GM10847 (cell line): ENCODE measurements around the gene AKR1B1.

Experiments
- POLR2A ChIP-seq: IDR thresholded peaks from 2 replicates; pipeline ENCODE4 v1.6.1; 2011; ENCODE audit not compliant: insufficient read length; ENCODE audit errors: extremely low read depth

AKR1B1 gene

DNA sequence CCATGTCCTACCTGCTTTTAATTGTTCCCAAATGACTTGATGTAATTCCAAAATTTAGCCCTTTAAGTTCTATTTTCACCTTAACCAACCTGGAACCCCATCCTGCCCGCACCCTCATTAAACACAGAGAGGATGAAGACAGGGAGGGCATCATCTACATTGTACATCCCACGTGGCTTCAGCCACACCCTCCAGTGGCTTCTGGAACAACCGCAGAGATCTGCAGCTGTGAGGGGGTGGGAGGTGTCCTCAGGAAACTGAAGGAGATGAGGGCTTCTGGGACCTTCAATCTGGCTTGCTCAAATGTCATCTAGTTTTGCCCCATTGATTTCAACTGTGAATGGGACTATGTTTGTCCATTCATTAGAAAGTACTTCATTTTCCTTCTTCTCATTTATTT, 39.0 kb downstream of the AKR1B1 start:
- no peak for TF ChIP-seq POLR2A

DNA sequence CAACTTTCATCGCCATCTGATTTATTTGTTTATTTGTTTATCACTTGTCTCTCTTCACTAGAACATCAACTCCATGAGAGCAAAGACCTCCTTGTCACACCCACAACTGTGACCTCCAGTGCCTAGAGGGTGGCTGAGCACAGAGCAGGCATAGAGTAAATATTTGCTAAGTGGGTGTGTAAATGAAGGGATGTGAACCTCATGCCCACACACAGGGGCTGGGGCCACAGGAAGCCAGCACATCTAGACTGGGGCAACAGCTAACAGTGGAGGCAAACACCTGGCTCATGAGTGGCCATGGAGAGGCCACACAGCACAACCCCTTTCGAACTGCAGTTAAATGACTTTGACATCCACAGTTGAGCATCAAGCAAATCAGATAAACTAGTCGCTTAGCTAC, 39.8 kb downstream of the AKR1B1 start:
- no peak for TF ChIP-seq POLR2A

DNA sequence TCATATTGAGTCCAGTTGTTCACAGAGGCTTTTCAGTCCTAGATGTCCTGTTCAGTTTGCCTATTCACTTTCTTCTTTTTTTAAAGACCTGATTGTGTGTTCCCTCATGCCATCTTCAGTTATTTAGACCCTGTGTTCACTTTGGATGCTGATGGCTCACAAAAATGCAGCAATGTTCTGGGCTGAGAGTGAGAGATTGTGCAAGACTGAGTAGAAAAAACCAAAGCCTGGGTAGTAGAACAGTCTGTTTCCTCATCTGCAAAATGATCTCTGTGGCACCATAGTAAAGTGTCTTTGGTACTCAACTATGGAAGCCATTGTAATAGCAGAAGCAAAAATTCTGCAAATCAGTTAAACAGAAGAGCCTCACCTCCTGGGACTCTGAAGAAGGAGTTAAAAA, 43.2 kb downstream of the AKR1B1 start:
- TF ChIP-seq POLR2A = no peak

DNA sequence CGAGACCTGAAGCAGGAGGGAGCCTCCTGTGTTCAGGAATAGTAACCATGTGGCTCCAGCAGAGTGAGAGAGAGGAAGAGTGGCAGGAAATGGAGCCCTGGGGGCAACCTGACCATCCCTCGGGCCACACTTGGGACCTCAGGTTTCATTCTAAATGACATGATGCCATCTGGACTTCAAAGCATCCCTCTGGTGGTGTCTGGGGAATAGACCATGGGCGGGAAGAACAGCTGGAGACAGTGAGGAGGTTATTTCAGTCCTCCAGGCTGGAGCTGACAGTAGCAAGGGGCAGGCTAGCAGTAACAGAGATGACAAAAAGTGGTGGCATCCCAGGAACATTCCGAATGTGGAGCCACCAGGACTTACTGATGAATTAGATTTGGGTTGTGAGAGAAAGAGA, 44.8 kb downstream of the AKR1B1 start:
- no peak for TF ChIP-seq POLR2A

DNA sequence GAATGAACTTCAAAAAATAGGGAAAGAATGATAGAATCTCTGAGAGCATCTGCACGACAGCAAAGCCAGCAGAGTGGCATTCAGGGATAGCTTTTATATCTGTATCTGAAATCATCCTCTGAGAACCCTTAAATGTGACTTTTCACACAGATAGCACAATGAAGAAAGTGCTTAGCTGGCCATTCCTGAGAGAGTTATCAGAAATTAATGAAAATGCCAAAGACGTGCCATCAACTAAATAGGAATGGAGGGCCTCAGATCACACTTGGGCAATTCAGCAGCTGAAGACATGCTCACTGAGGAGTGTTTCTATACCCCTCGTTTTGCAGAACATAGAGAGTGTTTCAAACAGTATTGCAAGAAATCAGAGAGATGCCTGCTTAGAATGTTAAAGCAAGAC, 51.6 kb downstream of the AKR1B1 start:
- TF ChIP-seq POLR2A = no peak

DNA sequence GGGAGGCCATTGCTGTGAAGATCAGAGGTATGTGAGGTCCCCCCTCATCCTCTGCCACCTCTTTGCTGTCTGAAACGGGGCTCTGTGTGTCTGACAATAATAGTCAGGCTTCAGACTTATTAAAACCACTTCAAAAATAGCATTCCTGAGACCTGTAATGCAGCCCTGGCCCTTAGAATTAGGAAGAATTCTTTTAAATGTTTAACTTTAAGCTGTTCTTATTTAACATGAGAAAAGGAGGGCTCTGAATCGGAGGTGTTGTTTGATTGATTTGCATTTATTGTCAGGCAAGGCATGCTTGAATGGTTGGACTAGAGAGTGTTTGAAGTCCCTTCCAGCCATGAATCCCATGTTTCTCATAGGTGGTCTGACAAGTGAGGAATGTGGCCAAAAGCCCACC, 52.5 kb downstream of the AKR1B1 start:
- no peak for TF ChIP-seq POLR2A

DNA sequence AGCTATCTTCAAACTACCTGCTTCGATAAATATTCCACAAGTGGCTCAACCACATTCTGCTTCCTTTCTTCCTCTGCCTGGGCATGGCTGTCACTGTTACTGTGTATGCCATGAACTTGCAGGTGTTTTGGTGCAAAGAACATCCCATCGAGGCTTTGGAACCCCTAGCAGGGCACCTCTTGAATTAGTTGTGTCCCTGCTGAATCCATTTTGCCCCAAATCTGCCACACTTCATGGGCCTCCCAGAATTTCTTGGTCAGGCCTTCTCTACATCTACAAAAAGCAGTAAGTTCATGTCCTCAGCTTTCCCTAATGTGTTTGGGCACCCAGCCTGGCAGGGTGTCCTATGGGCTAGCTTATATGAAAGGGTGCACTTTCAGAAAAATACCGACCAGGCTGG, 53.6 kb downstream of the AKR1B1 start:
- TF ChIP-seq POLR2A = no peak

DNA sequence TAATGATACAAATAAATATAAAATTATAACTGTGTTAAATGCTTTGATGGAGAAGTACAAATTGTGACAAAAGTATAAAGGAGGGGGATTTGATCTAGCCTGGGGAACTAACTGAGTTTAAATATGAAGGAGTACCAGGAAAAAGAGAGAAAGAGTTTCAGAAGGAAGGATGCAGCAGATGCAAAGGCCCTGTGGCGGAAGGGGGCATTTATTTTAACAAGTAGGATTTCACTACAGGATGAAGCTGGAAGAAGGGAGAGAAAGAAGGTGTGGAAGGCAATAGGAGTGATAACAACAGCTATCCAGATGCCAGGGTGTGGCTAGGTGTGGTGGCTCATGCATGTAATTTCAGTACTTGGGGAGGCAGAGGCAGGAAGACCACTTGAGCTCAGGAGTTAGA, 55.8 kb downstream of the AKR1B1 start:
- no peak for TF ChIP-seq POLR2A

DNA sequence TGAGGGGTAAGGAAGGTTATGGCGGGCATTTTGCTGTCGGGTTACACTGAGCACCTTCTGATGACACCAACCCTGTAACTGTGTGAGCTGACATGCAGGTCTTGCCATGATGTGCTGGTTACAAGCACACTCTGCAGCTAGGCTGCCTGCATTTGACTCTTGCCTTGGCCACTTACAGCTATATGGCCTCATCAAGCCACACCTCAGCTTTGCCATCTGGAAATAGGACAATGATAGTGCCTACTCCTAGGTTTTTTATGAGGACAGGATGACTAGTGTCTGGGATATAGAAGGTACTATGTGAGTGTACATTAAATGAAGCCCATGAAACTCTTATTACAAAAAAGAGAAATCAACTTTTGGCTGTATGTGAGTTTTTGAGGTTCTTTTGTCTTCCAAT, 58.0 kb downstream of the AKR1B1 start:
- no peak for TF ChIP-seq POLR2A

DNA sequence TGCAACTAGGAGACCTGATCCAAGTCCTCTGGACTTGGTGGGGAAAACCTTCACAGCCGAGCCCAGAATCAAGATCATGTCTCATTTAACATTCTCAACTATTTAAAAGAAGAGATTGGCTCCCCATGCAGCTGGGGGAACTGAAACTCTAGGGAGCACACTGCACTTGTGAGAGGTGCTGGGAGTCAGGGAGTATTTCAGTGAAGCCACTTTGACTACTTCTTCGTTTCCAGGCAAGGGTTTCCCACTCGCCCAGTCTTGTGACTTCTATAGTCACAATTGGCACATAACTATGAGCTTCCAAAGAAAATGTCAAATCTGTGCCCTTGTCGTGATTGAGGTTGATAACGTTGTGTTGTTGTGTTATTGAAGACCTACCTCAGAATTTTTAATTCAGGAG, 62.9 kb downstream of the AKR1B1 start:
- no peak for TF ChIP-seq POLR2A

DNA sequence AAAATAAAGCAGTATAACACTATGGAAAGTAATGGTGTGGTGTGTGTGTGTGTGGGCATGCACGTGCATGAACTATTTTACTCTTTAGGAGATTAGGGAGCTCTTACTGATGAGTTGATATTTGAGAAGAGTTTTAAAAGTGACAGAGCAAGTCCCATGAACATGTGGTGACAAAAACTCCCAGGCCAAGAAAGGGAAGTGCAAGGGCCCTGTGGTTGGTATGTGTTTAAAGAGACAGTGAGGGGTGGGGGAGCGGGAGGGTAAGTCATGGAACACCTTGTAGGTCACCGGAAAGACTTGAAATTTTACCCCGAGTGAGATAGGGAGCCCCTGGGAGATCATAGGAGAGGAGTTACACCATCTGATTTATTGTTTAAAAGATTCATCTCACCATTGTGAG, 63.3 kb downstream of the AKR1B1 start:
- TF ChIP-seq POLR2A = no peak

DNA sequence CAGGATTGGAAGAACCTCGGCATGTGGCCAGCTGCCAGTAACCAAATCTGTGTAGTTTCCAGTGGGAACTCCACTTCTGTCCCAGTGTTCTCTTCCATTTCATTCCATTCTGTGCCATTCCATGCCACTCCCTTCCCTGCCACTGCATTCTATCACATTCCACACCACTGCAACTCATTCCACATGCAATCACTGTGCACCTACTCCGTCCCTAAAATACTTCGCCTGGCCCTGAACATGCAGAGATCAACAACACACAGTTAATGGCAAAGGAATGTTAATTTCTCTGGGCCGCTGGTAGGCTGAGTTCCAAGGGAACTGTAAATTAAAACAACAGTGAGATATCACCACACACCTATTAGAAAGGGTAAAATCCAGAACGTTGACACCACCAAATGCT, 64.8 kb downstream of the AKR1B1 start:
- no peak for TF ChIP-seq POLR2A
